Heart left ventricle (tissue), 16 donors: ENCODE measurements around the gene LPP. TPM values are rescaled to one million over a fixed set of nuclear protein-coding genes. Genes with fewer than 3 reads are reported as not detected.
A peak's percentile ranks its signal among the peaks of the same experiment; 100 is the strongest.

Experiments
- ATAC-seq, 4 donors: fragments of 200-7000 bp; cut with Tn5 transposase; one replicate each; pipeline ENCODE4 v1.9.1; 2020 to 2022; ENCODE audit warnings: moderate library complexity in 4 of 4, mild to moderate bottlenecking in 3 of 4, moderate number of reproducible peaks in 1 of 4
- DNase-seq, 5 donors: peaks; one replicate each; pipeline ENCODE4 v3.0.0-alpha.2; 2020
- H3K27ac ChIP-seq, 12 donors: fragments of 200-600 bp; sonication (generic) in 4 of 12; one replicate each; pipeline versions ENCODE4 v1.5.0 to v1.8.0; 2016 to 2022; ENCODE audit warnings: mild to moderate bottlenecking in 2 of 12
- H3K27me3 ChIP-seq, 9 donors: fragments of 200-600 bp; sonication (generic) in 2 of 9; one replicate each; pipeline versions ENCODE4 v1.5.1 to v1.8.0; 2016 to 2022; ENCODE audit warnings: mild to moderate bottlenecking in 3 of 9
- H3K36me3 ChIP-seq, 9 donors: fragments of 200-600 bp; sonication (generic) in 2 of 9; one replicate each; pipeline versions ENCODE4 v1.5.0 to v1.8.0; 2018 to 2022; ENCODE audit warnings: mild to moderate bottlenecking in 2 of 9
- H3K4me1 ChIP-seq, 12 donors: fragments of 200-600 bp; sonication (generic) in 4 of 12; one replicate each; pipeline versions ENCODE4 v1.5.0 to v1.8.0; 2016 to 2022; ENCODE audit warnings: mild to moderate bottlenecking in 3 of 12
- H3K4me3 ChIP-seq, 12 donors: fragments of 200-600 bp; sonication (generic) in 4 of 12; one replicate each; pipeline versions ENCODE4 v1.5.0 to v1.8.0; 2017 to 2022; ENCODE audit warnings: mild to moderate bottlenecking in 9 of 12, moderate library complexity in 4 of 12
- H3K9me3 ChIP-seq, 12 donors: fragments of 200-600 bp; sonication (generic) in 4 of 12; one replicate each; pipeline versions ENCODE4 v1.5.0 to v1.8.0; 2016 to 2022; ENCODE audit warnings: mild to moderate bottlenecking in 1 of 12
- POLR2A ChIP-seq, 2 donors: fragments of 450-650 bp; IDR thresholded peaks; one replicate each; pipeline ENCODE4 v1.6.1; 2017; ENCODE audit warnings: antibody characterized with exemption in 2 of 2, mild to moderate bottlenecking in 2 of 2, moderate library complexity in 2 of 2
- WGBS, 4 donors: extraction: QIAGEN DNeasy Blood & Tissue Kit in 2 of 4; methylation state at CpG; one replicate each; pipeline versions ENCODE4 v1.1.5 to v1.1.7; 2013 to 2018; 5-methylcytosine and 5-hydroxymethylcytosine counted together
- intact Hi-C, 10 donors: fragments of 100-400 bp; cut with DNase I; formaldehyde crosslinking; loops; one replicate each; pipeline versions ENCODE4 v1.11.1 to v1.14.2; 2022
- polyA plus RNA-seq, 2 donors: library from polyadenylated mRNA; stranded (reverse); fragments of 200-250 nt; gene quantifications; one replicate each; pipeline ENCODE4 v1.2.3, GENCODE V29; 2013
- total RNA-seq, 9 donors: library from RNA; depleted of rRNA in 2 of 9; stranded (reverse); fragments of >200 nt in 2 of 9; fragmentation: NEBNext Ultra II Directional in 3 of 9; extraction: Animal tissue kit (Norgen Biotek cat#: 25700) in 3 of 9; gene quantifications; one replicate each; pipeline versions ENCODE4 v1.1.0 to v1.2.4, GENCODE V29; 2016 to 2023
- TF ChIP-seq, protein P1 (sequence below), 12 donors: fragments of 200-600 bp; sonication (generic) in 4 of 12; IDR thresholded peaks; one replicate each; pipeline versions ENCODE4 v1.5.0 to v1.8.0; 2018 to 2022; ENCODE audit warnings: antibody characterized with exemption in 12 of 12, mild to moderate bottlenecking in 5 of 12
- donor health status: ischemic (EF 13 %, LVEDD 7.1; RV severe dilation, severe dysfunction).
- donor health status: healthy with polysubstance abuse.
- donor health status: DM: no; HTN: yes; CAD: no.
- donor health status: DM: no; HTN: no; CAD: no.
- donor health status: ischemic (EF 25% LVEDD 6.9; RV normal size, moderate dysfunction).
- donor health status: ischemic (EF 25% LVEDD 5.7; RV mildly dilated, moderate dysfunction).
- donor health status: healthy.
- donor health status: DM: yes; HTN: yes; CAD: no.
- donor health status: ischemic (EF 35%, LVEDD 5.7; RV mildly dilated, moderate dysfunction).
- donor health status: nonischemic (EF 11% LVEDD 7.7; RV severe dilation, severe dysfunction).
- donor health status: DM: yes; HTN: yes; CAD: no.
- donor health status: PGD.
- donor health status: ischemic (EF 29% LVEDD 5.4; RV normal size, mild dysfunction).
- donor health status: nonischemic (EF 23%, LVEDD 6.1; RV moderate dilation, normal function).

LPP gene
- total and polyA plus RNA-seq, 11 donors = 9.2 to 178 (median 100) TPM

DNA sequence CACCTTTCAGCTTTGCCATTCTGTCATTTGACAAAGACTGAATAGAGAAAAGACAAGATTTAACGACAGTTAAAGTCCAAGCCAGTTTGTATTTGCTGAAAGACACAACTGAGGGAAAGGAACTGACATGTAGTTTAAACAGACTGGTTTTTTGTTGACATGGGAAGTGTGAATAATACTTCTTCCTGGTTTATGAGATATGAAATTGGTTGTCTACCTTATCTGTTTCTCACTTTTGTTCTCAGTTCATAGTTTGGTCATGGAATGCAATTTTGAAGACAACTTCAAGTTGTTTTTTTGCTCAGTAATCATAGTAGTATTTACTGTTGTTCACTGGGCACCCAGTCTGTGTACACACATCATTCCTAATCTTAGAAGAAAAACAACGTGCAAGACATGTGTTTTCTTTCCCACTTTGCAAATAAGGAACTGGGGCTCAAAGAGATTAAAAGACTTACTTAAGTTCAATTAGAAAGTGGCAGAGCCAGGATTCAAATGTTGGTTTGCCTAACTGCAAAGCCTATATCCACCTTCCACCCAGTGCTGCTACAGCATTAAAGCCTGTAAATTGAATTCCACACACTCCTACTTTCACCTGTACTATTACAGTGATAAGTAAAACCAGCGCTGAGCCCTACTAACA lies 103.5 kb downstream of the LPP start:
- Histone ChIP-seq H3K27me3 (no peaks in the 10 kb centered on the region), H3K9me3 (peaks cover 0 to 4% (median 0%) of the 10 kb centered on the region in 12 donors), H3K4me1 (peaks cover 2 to 66% (median 40%) of the 10 kb centered on the region in 12 donors), H3K27ac (peak overlapping the region in 10 of 12 donors; percentile 1 to 89 (median 42)), H3K4me3 (no peak overlapping the region), H3K36me3 (peaks cover 0 to 9% (median 0%) of the 10 kb centered on the region in 9 donors)
- TF ChIP-seq, protein P1, sequence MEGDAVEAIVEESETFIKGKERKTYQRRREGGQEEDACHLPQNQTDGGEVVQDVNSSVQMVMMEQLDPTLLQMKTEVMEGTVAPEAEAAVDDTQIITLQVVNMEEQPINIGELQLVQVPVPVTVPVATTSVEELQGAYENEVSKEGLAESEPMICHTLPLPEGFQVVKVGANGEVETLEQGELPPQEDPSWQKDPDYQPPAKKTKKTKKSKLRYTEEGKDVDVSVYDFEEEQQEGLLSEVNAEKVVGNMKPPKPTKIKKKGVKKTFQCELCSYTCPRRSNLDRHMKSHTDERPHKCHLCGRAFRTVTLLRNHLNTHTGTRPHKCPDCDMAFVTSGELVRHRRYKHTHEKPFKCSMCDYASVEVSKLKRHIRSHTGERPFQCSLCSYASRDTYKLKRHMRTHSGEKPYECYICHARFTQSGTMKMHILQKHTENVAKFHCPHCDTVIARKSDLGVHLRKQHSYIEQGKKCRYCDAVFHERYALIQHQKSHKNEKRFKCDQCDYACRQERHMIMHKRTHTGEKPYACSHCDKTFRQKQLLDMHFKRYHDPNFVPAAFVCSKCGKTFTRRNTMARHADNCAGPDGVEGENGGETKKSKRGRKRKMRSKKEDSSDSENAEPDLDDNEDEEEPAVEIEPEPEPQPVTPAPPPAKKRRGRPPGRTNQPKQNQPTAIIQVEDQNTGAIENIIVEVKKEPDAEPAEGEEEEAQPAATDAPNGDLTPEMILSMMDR (IDR thresholded peaks at IDR 0.05) = no peak
- TF ChIP-seq POLR2A (IDR thresholded peaks at IDR 0.05) = no peak
- no peak for ATAC-seq
- DNase-seq = no peak
- WGBS, 4 donors = 44 to 54% (median 48%) methylated on average over 3 of the region's 3 CpGs
- intact Hi-C loops = loop anchor here in 1 of 10 donors (10.0 kb wide), 1 partner anchor 283 kb away; no protein-coding TSS in a partner anchor

DNA sequence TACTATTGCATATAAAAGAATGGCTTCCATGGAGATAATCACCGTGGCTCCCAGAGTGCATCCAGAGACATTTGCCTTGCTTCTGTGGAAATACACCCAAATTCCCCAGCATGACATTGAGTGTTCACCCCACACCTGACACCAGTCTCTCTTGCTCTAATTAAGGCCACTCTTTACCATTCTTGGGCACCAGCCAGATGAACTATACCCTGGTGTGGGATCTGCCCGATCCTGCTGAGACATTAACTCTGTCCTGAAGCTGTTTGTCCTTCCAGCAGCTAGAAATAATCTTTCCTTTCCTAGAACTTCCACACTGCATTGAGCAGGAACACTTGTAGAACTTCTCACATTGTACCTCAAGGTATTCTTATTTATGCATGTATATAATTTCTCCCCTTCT lies 105.2 kb downstream of the LPP start:
- Histone ChIP-seq H3K27me3 (no peaks in the 10 kb centered on the region), H3K36me3 (peaks cover 0 to 9% (median 0%) of the 10 kb centered on the region in 9 donors), H3K27ac (peak overlapping the region in 10 of 12 donors; percentile 4 to 89 (median 48)), H3K9me3 (no peaks in the 10 kb centered on the region), H3K4me3 (no peak overlapping the region), H3K4me1 (peaks cover 2 to 79% (median 51%) of the 10 kb centered on the region in 12 donors)
- TF ChIP-seq POLR2A (IDR thresholded peaks at IDR 0.05) = no peak
- TF ChIP-seq, protein P1 (IDR thresholded peaks at IDR 0.05) = no peak
- ATAC-seq (no peak), DNase-seq (no peak)
- 60 to 73% (median 66%) methylated on average over 2 of the region's 2 CpGs for WGBS, 4 donors
- intact Hi-C loops = loop anchor here in 1 of 10 donors (10.0 kb wide), 1 partner anchor 284 kb away; no protein-coding TSS in a partner anchor

DNA sequence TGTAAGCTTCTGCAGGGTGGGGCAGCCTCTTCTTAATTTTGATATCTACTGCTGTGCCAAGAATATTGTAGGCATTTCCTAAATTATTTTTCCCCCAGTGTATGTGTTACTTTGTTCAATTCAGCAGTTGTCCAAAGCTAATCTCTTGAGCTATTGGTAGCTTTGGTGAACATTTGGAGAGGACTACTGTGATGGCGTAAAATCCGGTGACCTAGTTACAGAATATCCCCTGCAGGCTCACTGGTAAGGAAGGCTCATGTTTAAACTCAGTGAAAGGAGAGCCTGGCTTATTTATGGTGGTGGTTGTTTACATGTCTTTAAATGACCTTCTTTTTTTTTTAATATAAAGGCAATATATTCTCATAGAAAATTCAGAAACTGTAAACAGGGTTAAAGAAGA lies 105.6 kb downstream of the LPP start:
- Histone ChIP-seq H3K36me3 (peaks cover 0 to 9% (median 0%) of the 10 kb centered on the region in 9 donors), H3K27me3 (no peaks in the 10 kb centered on the region), H3K4me3 (no peak overlapping the region), H3K9me3 (no peaks in the 10 kb centered on the region), H3K4me1 (peaks cover 2 to 81% (median 54%) of the 10 kb centered on the region in 12 donors), H3K27ac (peak overlapping the region in 10 of 12 donors; percentile 4 to 89 (median 44))
- 76 to 85% (median 79%) methylated on average over 2 of the region's 2 CpGs for WGBS, 4 donors
- intact Hi-C loops = loop anchor here in 1 of 10 donors (10.0 kb wide), 1 partner anchor 285 kb away; no protein-coding TSS in a partner anchor
- DNase-seq (no peak), ATAC-seq (no peak)
- no peak for TF ChIP-seq POLR2A (IDR thresholded peaks at IDR 0.05)
- TF ChIP-seq, protein P1 (IDR thresholded peaks at IDR 0.05) = no peak

DNA sequence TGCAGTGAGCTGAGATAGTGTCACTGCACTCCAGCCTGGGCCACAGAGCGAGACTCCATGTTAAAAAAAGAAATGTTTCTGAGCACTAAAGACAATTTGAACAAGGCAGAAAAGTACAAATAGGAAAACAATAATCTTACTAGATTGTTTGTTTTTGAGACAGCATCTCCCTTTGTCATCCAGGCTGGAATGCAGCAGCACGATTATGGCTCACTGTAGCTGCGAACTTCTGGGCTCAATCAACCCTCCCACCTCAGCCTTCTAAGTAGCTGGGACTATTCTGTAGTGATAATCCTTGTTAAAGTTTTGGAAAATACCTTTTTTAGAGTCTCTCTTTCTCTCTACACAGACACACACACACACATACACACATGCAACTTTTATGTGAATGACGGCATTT lies 107.1 kb downstream of the LPP start:
- TF ChIP-seq, protein P1 (IDR thresholded peaks at IDR 0.05) = no peak
- TF ChIP-seq POLR2A (IDR thresholded peaks at IDR 0.05) = no peak

More for the DNA sequence above, 107.1 kb downstream of the LPP start:
- Histone ChIP-seq H3K27me3 (no peaks in the 10 kb centered on the region), H3K4me1 (peaks cover 2 to 90% (median 61%) of the 10 kb centered on the region in 12 donors), H3K9me3 (no peaks in the 10 kb centered on the region), H3K4me3 (no peak overlapping the region), H3K27ac (peak overlapping the region in 9 of 12 donors; percentile 29 to 96 (median 86)), H3K36me3 (no peaks in the 10 kb centered on the region)
- ATAC-seq (no peak), DNase-seq (no peak)
- WGBS, 4 donors = 80 to 85% (median 84%) methylated on average over 4 of the region's 4 CpGs
- intact Hi-C loops = loop anchor here in 9 of 10 donors (5.0 to 10.0 kb wide), 11 partner anchors 39 to 694 kb away; partner anchors contain the start of genes BCL6 (in 5 of the 9) and LPP (in 4 of the 9)
